HEK293 (cell line): ENCODE data around the gene PACSIN3.
A peak's percentile ranks its signal among the peaks of the same experiment; 100 is the strongest.

Experiments used
- CTCF ChIA-PET: fragments of 350-600 bp; formaldehyde crosslinking; extraction: SDS; loops from one replicate; lab custom pipeline; 2021; ENCODE audit warnings: antibody characterized with exemption; lab: Yijun Ruan, JAX
- POLR2A ChIA-PET: fragments of 300-600 bp; formaldehyde crosslinking; extraction: SDS; loops from one replicate; lab custom pipeline; 2020; ENCODE audit warnings: antibody characterized with exemption, inconsistent platforms; lab: Yijun Ruan, JAX
- H3K27ac ChIP-seq: fragments of 200-500 bp; sonication (Bioruptor generic); 2 replicates; pipeline ENCODE4 v1.5.1; 2014; ENCODE audit warnings: low read depth, low read length, control low read depth, inconsistent platforms; ENCODE audit errors: extremely low read depth
- H3K36me3 ChIP-seq, 2 experiments: fragments of 200-500 bp in 1 of 2; sonication (Bioruptor generic) in 1 of 2; 1 replicate in 1 of 2; 2 replicates in 1 of 2; pipeline ENCODE4 v1.5.1; 2014 to 2017; ENCODE audit warnings: inconsistent platforms in 2 of 2, low read length in 2 of 2; ENCODE audit not compliant: control insufficient read depth in 2 of 2, insufficient read depth in 1 of 2
- H3K4me1 ChIP-seq: fragments of 200-500 bp; sonication (Bioruptor generic); 2 replicates; pipeline ENCODE4 v1.5.1; 2014; ENCODE audit warnings: mild to moderate bottlenecking, low read length, inconsistent platforms; ENCODE audit not compliant: control insufficient read depth, insufficient read depth
- H3K4me3 ChIP-seq: 2 replicates; pipeline ENCODE4 v1.5.1; 2011; ENCODE audit warnings: low read depth, mild to moderate bottlenecking, control low read depth, low read length, moderate library complexity
- H3K9me3 ChIP-seq: fragments of 200-500 bp; sonication (Bioruptor generic); 2 replicates; pipeline ENCODE4 v1.5.1; 2014; ENCODE audit warnings: low read depth, low read length, inconsistent platforms; ENCODE audit not compliant: control insufficient read depth, insufficient read depth
- BCL11B ChIP-seq: fragments of 450-650 bp; formaldehyde crosslinking; IDR thresholded peaks from 2 replicates; pipeline ENCODE4 v1.5.1; 2016; ENCODE audit warnings: low read depth, missing biosample characterization, missing genetic modification characterization
- CTCF ChIP-seq: fragments of 450-650 bp; formaldehyde crosslinking; IDR thresholded peaks from 2 replicates; pipeline ENCODE4 v1.5.1; 2016; ENCODE audit warnings: missing biosample characterization, missing genetic modification characterization
- GLIS1 ChIP-seq: fragments of 450-650 bp; formaldehyde crosslinking; IDR thresholded peaks from 2 replicates; pipeline ENCODE4 v1.5.1; 2016; ENCODE audit warnings: missing biosample characterization, missing genetic modification characterization
- PRDM1 ChIP-seq: fragments of 450-650 bp; formaldehyde crosslinking; IDR thresholded peaks from 2 replicates; pipeline ENCODE4; 2016; ENCODE audit warnings: missing biosample characterization, missing genetic modification characterization
- ZNF112 ChIP-seq: fragments of 450-650 bp; formaldehyde crosslinking; IDR thresholded peaks from 2 replicates; pipeline ENCODE4 v1.5.0; 2017; ENCODE audit warnings: missing biosample characterization, missing genetic modification characterization
- ZNF114 ChIP-seq: fragments of 450-650 bp; formaldehyde crosslinking; IDR thresholded peaks from 2 replicates; pipeline ENCODE4 v1.5.0; 2017; ENCODE audit warnings: missing biosample characterization, missing genetic modification characterization
- ZNF155 ChIP-seq: fragments of 450-650 bp; formaldehyde crosslinking; IDR thresholded peaks from 2 replicates; pipeline ENCODE4 v1.5.1; 2016; ENCODE audit warnings: missing biosample characterization, missing genetic modification characterization
- ZNF2 ChIP-seq: fragments of 450-650 bp; formaldehyde crosslinking; IDR thresholded peaks from 2 replicates; pipeline ENCODE4 v1.5.1; 2016; ENCODE audit warnings: missing biosample characterization, missing genetic modification characterization
- ZNF266 ChIP-seq: fragments of 450-650 bp; formaldehyde crosslinking; IDR thresholded peaks from 2 replicates; pipeline ENCODE4 v1.5.1; 2016; ENCODE audit warnings: missing biosample characterization, missing genetic modification characterization, low read depth
- ZNF366 ChIP-seq: fragments of 450-650 bp; formaldehyde crosslinking; conservative IDR thresholded peaks from 2 replicates; pipeline ENCODE4 v1.5.1; 2016; ENCODE audit warnings: missing biosample characterization, missing genetic modification characterization
- ZNF394 ChIP-seq: fragments of 450-650 bp; formaldehyde crosslinking; IDR thresholded peaks from 2 replicates; pipeline ENCODE4 v1.5.1; 2016; ENCODE audit warnings: missing biosample characterization, missing genetic modification characterization, mild to moderate bottlenecking, moderate library complexity, borderline replicate concordance
- ZNF600 ChIP-seq: fragments of 450-650 bp; formaldehyde crosslinking; IDR thresholded peaks from 2 replicates; pipeline ENCODE4 v1.5.1; 2016; ENCODE audit warnings: missing biosample characterization, missing genetic modification characterization
- ZNF654 ChIP-seq: fragments of 450-650 bp; formaldehyde crosslinking; IDR thresholded peaks from 2 replicates; pipeline ENCODE4 v1.5.1; 2016; ENCODE audit warnings: low read depth, missing biosample characterization, missing genetic modification characterization
- ZNF747 ChIP-seq: fragments of 450-650 bp; formaldehyde crosslinking; IDR thresholded peaks from 2 replicates; pipeline ENCODE4 v1.5.1; 2016; ENCODE audit warnings: missing biosample characterization, missing genetic modification characterization
- ZNF777 ChIP-seq: fragments of 450-650 bp; formaldehyde crosslinking; IDR thresholded peaks from 2 replicates; pipeline ENCODE4 v1.5.1; 2017; ENCODE audit warnings: missing biosample characterization, missing genetic modification characterization, borderline replicate concordance

PACSIN3 gene

DNA sequence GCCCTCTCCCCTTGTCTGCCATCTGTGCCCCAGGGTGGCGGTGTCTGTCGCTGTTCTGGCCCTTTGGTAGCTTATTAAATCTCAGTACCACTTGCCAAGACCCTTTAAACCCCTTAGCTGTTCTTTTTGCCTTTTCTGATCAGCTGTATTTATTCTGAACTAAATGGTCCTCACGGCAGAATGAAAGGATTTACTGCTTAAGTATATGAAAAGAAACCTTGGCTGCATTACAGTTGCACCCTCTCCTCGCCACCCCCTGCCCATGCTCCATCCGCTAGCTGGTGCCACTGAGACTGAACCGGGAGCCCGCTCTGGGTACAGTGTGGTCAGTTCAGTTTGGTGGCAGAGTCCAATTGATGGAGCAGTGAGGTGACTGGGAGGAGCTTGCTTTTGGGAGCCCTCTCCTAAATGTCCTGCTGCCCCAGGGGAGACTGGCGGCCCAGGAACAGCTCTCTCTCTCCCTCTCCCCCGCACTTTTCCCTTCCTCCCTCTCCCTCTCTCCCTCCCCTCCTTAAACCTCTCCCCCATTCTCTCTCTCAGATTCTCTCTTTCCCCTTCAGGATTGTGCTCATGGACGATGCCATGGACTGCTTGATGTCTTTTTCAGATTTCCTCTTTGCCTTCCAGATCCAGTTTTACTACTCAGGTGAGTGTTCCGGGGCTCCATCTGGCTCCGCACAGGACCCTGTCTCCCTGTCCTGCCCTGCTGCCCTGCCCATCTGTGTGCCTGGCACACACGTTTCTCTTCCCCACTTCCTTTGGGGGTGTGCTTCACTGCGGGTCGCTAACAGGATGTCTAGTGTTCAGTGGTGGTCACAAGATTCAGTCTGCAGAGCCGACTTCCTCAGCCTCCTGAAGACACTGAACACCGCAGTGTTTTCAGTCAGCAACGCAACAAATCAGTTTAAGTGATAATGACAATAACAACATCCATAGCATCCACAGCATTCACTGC is 31.3 kb downstream of the PACSIN3 start:
- Histone ChIP-seq H3K9me3 (no peaks in the 10 kb centered on the region), H3K4me1 (no peaks in the 10 kb centered on the region), H3K36me3 (peaks cover 0 to 25% of the 10 kb centered on the region in 2 experiments; a peak in 2 of 3 replicates), H3K4me3 (no peak overlapping the region), H3K27ac (no peak overlapping the region)
- ChIA-PET POLR2A (interaction anchor here (1.5 kb wide), 1 partner anchor 93 kb away, joined by 3 read pairs; no protein-coding TSS in a partner anchor), CTCF (interaction anchor here (0.7 to 4.4 kb wide), 13 partner anchors 15 to 329 kb away, joined by 3 to 48 read pairs (median 4); partner anchors contain the start of gene CSTPP1)
- TF ChIP-seq PRDM1, result peak; percentile 55; the same call in 1 of the 2 replicates
- TF ChIP-seq ZNF112, result no peak
- TF ChIP-seq ZNF266, result no peak
- TF ChIP-seq ZNF114 (tag by site-specific recombination), result no peak
- TF ChIP-seq ZNF747 (tag by site-specific recombination), result no peak
- no peak for TF ChIP-seq ZNF394 (tag by site-specific recombination)
- TF ChIP-seq ZNF2 (tag by site-specific recombination), result no peak
- TF ChIP-seq ZNF366 (tag by site-specific recombination), result 0 out of 2 replicates have a peak, but pooled peaks have one; percentile 29

DNA sequence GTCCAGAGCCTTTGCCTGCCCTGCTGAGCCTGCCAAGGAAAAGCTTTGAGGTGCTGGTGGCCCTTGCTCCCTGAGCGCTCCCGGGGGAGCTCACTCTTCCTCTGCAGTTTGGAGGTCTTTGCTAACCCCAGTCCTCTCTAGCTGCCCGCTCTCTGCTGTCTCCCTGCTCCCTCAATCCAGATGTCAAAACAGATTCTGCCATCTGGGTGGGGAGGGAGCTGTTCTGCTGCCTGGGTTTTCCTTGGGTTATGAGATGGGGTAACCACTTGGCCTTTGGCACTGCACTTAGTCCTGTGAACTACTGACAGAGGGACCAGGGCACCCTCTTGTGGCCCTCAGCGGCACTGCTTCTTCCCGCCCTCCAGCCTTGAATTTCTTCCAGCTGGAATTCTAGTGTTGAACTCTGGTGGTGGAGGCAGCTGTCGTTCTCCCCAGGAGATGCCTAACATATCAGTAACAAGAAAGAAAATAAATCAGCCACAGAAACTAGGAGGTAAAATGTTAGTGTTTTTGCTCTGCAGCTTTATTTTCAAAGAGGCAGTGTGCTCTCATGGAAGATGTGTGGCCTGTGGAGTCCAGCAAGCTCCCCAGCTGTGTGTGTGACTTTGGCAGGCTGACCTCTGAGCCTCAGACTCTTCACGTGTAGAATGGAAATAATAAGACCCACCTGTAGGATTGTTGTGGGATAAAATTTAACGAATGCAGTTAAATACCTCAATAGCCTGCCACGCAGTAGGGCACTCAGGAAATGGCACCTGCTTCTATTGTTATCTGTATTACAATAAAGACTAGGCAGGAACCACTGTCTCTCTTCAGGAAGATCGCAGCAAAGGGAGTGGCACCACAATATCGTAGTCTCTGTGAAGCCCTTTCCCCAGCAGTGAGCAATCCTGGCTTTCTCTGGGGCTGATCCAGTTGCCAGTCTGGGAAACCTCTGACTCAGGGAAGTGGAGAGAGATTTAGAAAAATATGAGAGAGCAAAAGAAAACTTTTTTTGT is 33.0 kb downstream of the PACSIN3 start:
- H3K4me3 ChIP-seq, result no peak overlapping the region
- POLR2A ChIA-PET, result interaction anchor here (0.8 to 1.0 kb wide), 2 partner anchors 10 to 263 kb away, joined by 3 read pairs; no protein-coding TSS in a partner anchor

More for the DNA sequence above, 33.0 kb downstream of the PACSIN3 start:
- CTCF ChIA-PET, result interaction anchor here (0.6 to 4.4 kb wide), 61 partner anchors 9 to 837 kb away, joined by 3 to 48 read pairs (median 4); no protein-coding TSS in a partner anchor
- TF ChIP-seq BCL11B (0 out of 2 replicates have a peak, but pooled peaks have one; percentile 41), CTCF (tag by site-specific recombination) (peak; percentile 71), ZNF600 (tag by site-specific recombination) (peak; percentile 31; the same call in 1 of the 2 replicates), ZNF2 (tag by site-specific recombination) (peak; percentile 64; the same call in 1 of the 2 replicates), ZNF777 (tag by site-specific recombination) (no peak), ZNF155 (tag by site-specific recombination) (no peak), ZNF654 (tag by site-specific recombination) (peak; percentile 86), GLIS1 (peak; percentile 30; the same call in 1 of the 2 replicates)
- Histone ChIP-seq H3K4me1 (no peaks in the 10 kb centered on the region), H3K36me3 (peaks cover 0 to 22% of the 10 kb centered on the region in 2 experiments; a peak in 1 of 3 replicates), H3K9me3 (no peaks in the 10 kb centered on the region), H3K27ac (no peak overlapping the region)
